Measurements from ENCODE around the gene HS1BP3. TPM values are rescaled to one million over a fixed set of nuclear protein-coding genes. Genes with fewer than 3 reads are reported as not detected.

Gene HS1BP3, protein sequence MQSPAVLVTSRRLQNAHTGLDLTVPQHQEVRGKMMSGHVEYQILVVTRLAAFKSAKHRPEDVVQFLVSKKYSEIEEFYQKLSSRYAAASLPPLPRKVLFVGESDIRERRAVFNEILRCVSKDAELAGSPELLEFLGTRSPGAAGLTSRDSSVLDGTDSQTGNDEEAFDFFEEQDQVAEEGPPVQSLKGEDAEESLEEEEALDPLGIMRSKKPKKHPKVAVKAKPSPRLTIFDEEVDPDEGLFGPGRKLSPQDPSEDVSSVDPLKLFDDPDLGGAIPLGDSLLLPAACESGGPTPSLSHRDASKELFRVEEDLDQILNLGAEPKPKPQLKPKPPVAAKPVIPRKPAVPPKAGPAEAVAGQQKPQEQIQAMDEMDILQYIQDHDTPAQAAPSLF
- 19.0 and 19.2 TPM in 2 replicates for total RNA-seq

DNA sequence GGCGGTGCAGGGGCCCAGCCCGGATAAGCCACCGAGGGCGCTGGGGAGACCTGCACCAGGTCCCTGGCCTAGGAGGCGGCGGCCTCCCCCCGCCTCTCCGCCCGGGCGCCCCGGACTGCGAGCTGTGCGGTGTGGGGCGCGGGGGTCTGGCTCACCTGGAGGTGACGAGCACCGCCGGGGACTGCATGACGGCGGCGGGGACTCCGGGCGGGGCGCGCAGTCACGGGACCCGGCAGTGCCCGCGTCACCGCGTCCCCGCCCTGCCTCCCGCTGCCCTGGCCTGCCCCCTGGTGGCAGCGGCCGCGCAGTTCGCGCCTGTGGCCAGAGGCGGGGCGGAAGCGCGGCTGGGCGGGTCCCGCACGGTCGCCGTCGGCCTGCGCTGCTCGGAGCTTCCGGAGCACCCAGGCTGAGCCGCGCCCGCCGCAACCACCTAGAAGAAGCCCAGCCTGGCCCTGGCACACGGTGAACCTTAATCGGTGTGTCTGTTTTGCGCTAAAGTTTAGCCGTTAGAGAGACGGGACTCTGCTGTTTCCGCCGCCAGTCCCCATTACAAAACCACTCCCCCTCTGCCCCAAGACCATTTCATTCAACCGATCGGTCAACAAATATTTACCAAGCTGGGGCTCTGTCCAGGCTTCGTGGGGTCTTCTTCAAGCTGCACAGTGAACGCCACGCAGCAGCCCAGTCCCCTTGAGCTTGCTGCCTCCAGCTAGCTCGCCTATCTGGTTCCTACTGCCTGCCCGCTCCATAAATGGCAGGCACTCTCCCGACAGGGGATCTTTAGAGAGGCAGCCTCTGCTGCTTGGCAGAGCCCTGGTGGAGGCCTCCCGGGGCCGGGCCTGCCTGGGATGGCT is at the start of gene HS1BP3:
Gene HS1BP3 (minus strand): TSS at position 222 of the 854 bp plus-strand sequence. CDS start 35 bp downstream, at position 187.

DNA sequence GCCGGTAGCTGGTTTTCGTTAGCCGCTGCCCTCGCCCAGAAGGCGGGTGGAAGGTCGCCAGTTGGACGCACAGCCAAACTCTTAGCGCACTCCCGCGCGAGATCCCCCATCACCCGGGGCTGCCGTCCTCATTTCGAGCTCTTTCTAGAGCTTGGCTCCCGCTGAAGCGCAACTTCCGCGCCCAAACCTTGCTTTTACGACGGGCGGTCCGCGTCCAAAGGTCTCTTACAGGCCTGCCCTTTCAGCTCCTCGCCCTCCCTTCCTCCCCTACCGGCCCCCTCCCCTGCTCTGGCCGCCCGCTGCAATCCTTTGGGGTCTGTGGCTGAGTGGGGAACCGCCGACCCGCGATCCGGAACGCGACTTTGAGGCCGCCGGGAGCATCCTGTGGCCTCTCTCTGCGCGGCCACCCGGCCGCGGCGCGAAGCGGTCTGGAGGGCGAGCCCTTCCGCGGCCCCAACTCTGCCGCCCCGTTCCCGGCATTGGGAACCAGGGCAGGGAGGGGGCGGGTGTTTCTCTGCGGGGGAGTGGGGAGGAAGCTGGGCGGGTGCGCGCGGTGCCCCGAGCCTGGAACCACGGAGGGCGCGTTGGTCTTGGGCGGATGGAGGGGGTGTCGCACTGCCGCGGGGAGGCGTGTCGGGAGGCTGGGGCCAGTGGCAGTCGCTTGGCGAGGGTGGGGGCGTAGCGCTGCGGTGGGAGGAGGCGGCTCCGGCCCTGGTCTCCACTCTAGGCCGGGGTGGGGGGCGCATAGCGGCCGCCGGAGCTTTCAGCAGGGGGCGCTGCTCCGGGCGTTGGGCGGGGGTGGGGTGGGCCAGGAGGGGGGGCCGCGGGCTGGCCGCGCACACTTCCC is 15.6 kb upstream of the HS1BP3 start, which contains the start of gene GDF7:
Gene GDF7 (plus strand): TSS at position 841 of the 847 bp plus-strand sequence. CDS start 96 bp downstream, outside the sequence.

Other genes with a start within 250 kb of the HS1BP3 start
- gene RHOB, start 204.0 kb downstream of the HS1BP3 start, total RNA-seq: 130 and 145 TPM in 2 replicates
- not detected in 2 replicates for gene GDF7, start 16.0 kb upstream of the HS1BP3 start, total RNA-seq
- gene LDAH, start 172.0 kb upstream of the HS1BP3 start, total RNA-seq: 16.6 and 17.1 TPM in 2 replicates

Measured in bronchus fibroblast of lung (primary cell).